HT1080 (cell line): ENCODE measurements around the gene ZNF211. TPM values are rescaled to one million over a fixed set of nuclear protein-coding genes. Genes with fewer than 3 reads are reported as not detected.
A peak's percentile ranks its signal among the peaks of the same experiment; 100 is the strongest.

Experiments
- DNase-seq: peaks from one replicate; pipeline ENCODE4 v3.0.0-alpha.2; 2015; ENCODE audit warnings: low read depth
- total RNA-seq: library from RNA; depleted of rRNA; stranded (reverse); fragments of >200 nt; shearing (Covaris generic); gene quantifications from 2 replicates; pipeline ENCODE4 v1.2.3, GENCODE V29; 2014; rRNA removed

ZNF211 gene
- total RNA-seq, 1 experiment from 2014 or later: 17.7 TPM

GRCh38 chr19:57655443-57655842, 22.5 kb downstream of the ZNF211 start:
- no peak for DNase-seq

- DNase-seq: no peak
These were observed 23.4 kb downstream of the ZNF211 start for GRCh38 chr19:57656346-57656745.

- DNase-seq: peak; percentile 15
These were observed 31.5 kb downstream of the ZNF211 start for GRCh38 chr19:57664269-57665127.

- no peak for DNase-seq
These were observed 32.4 kb downstream of the ZNF211 start for GRCh38 chr19:57665261-57665806.

GRCh38 chr19:57667228-57667627, 34.3 kb downstream of the ZNF211 start:
- DNase-seq: no peak

GRCh38 chr19:57668635-57669034, 35.7 kb downstream of the ZNF211 start, which contains the start of gene ZSCAN4:
ZSCAN4 (plus strand) TSS chr19:57668935; CDS start chr19:57676146, 7,211 bp downstream.
- no peak for DNase-seq

- DNase-seq: no peak
These were observed 38.3 kb downstream of the ZNF211 start for GRCh38 chr19:57671124-57671895.

- DNase-seq: no peak
These were observed 39.5 kb downstream of the ZNF211 start for GRCh38 chr19:57672466-57672865.

- no peak for DNase-seq
These were observed 42.9 kb downstream of the ZNF211 start for GRCh38 chr19:57675881-57676280.

GRCh38 chr19:57682226-57682766, 49.3 kb downstream of the ZNF211 start:
- DNase-seq: no peak

GRCh38 chr19:57686727-57687126, 53.8 kb downstream of the ZNF211 start:
- no peak for DNase-seq

- no peak for DNase-seq
These were observed 54.5 kb downstream of the ZNF211 start for GRCh38 chr19:57687363-57688010.

- DNase-seq: no peak
These were observed 55.2 kb downstream of the ZNF211 start for GRCh38 chr19:57688011-57688763.

GRCh38 chr19:57689750-57690149, 56.8 kb downstream of the ZNF211 start:
- DNase-seq: no peak

Other genes starting within 250 kb of the ZNF211 start
- 9.5 and 11.6 TPM in 2 replicates for gene ZNF548, start 243.3 kb upstream of the ZNF211 start, total RNA-seq
- 6.1 and 16.0 TPM in 2 replicates for gene ZNF17, start 222.0 kb upstream of the ZNF211 start, total RNA-seq
- gene ZNF749, start 197.8 kb upstream of the ZNF211 start, total RNA-seq: 16.0 and 17.7 TPM in 2 replicates
- 0.14 TPM in 1 of 2 replicates, not detected in the other for gene VN1R1, start 176.0 kb upstream of the ZNF211 start, total RNA-seq
- 11.3 and 18.0 TPM in 2 replicates for gene ZNF772, start 155.6 kb upstream of the ZNF211 start, total RNA-seq
- gene ZNF419, start 145.4 kb upstream of the ZNF211 start, total RNA-seq: 6.9 and 8.0 TPM in 2 replicates
- gene ZNF773, start 133.2 kb upstream of the ZNF211 start, total RNA-seq: 21.9 and 22.3 TPM in 2 replicates
- gene ZNF549, start 105.8 kb upstream of the ZNF211 start, total RNA-seq: 3.7 and 4.2 TPM in 2 replicates
- gene ZNF550, start 73.3 kb upstream of the ZNF211 start, total RNA-seq: 7.4 and 9.5 TPM in 2 replicates
- 5.1 and 5.2 TPM in 2 replicates for gene ZNF416, start 54.3 kb upstream of the ZNF211 start, total RNA-seq
- gene ZIK1, start 49.0 kb upstream of the ZNF211 start, total RNA-seq: 0.51 and 1.5 TPM in 2 replicates
- 22.0 and 30.3 TPM in 2 replicates for gene ZNF530, start 33.3 kb upstream of the ZNF211 start, total RNA-seq
- 25.0 and 33.3 TPM in 2 replicates for gene ZNF134, start 18.9 kb upstream of the ZNF211 start, total RNA-seq
- gene ZSCAN4, start 35.8 kb downstream of the ZNF211 start, total RNA-seq: not detected in 2 replicates
- 17.0 and 26.8 TPM in 2 replicates for gene ZNF551, start 48.8 kb downstream of the ZNF211 start, total RNA-seq
- not detected in 2 replicates for gene ZNF154, start 76.0 kb downstream of the ZNF211 start, total RNA-seq
- gene ZNF671, start 94.5 kb downstream of the ZNF211 start, total RNA-seq: 1.9 and 2.6 TPM in 2 replicates
- 10.0 and 11.4 TPM in 2 replicates for gene ZNF776, start 113.6 kb downstream of the ZNF211 start, total RNA-seq
- gene ZNF586, start 136.5 kb downstream of the ZNF211 start, total RNA-seq: 11.6 and 12.1 TPM in 2 replicates
- 6.7 and 8.0 TPM in 2 replicates for gene ZNF552, start 181.7 kb downstream of the ZNF211 start, total RNA-seq
- 21.8 and 23.5 TPM in 2 replicates for gene ZNF587B, start 197.1 kb downstream of the ZNF211 start, total RNA-seq
- gene ZNF587, start 216.7 kb downstream of the ZNF211 start, total RNA-seq: 8.1 and 8.2 TPM in 2 replicates